ENCODE results near the gene PARN. TPM values are rescaled to one million over a fixed set of nuclear protein-coding genes. Genes with fewer than 3 reads are reported as not detected.
A peak's percentile ranks its signal among the peaks of the same experiment; 100 is the strongest.

The PARN gene
- total and polyA plus RNA-seq, 9 of the 15 experiments (the other 6 are each of a cell fraction or from before 2014, with no cell fraction given): 9.6 to 51.3 (median 40.4) TPM

DNA sequence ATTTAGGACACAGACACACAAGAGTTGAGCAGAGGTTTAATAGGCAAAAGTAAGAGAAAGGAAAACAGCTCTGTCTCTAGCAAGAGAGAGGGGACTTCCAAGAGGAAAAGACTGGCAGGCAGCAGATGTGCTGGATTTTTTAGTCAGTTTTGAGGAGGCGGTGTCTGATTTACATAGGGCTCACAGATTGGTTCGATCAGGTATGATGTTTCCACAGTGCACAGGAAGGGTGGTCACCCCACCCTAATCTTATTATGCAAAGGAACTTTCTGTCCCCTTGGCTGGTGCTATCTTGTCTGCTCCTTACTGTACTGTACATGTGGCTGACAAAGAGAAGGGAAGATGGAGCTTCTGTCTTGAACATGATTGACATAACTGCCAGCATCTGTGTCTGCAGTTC, 28.0 kb upstream of the PARN start (continued):
- TF ChIP-seq PKNOX1 (IDR thresholded peaks at IDR 0.05) (peak; percentile 84), STAG1 (CRISPR knock-in tag; IDR thresholded peaks at IDR 0.05; ENCODE audit: borderline replicate concordance) (no peak), SIN3A (IDR thresholded peaks at IDR 0.05; ENCODE audit: borderline replicate concordance in 2 of 2, control insufficient read depth in 1 of 2, low read depth in 2 of 2, low read length in 2 of 2) (no peak), SUPT5H (IDR thresholded peaks at IDR 0.05) (0 out of 2 replicates have a peak, but pooled peaks have one; percentile 22), TBP (optimal IDR thresholded peaks at IDR 0.05; ENCODE audit: low read depth, low read length) (peak; percentile 40), PTBP1 (IDR thresholded peaks at IDR 0.05; ENCODE audit: low read depth, low read length) (no peak), ATF7 (IDR thresholded peaks at IDR 0.05) (peak; percentile 10; the same call in 1 of the 2 replicates), CREB3L1 (IDR thresholded peaks at IDR 0.05; ENCODE audit: borderline replicate concordance, low read depth) (peak; percentile 44; the same call in 1 of the 2 replicates), MYC (IDR thresholded peaks at IDR 0.05; ENCODE audit: low read depth, low read length) (0 out of 2 replicates have a peak, but pooled peaks have one; percentile 21), MYC (CRISPR knock-in tag; IDR thresholded peaks at IDR 0.05; ENCODE audit: borderline replicate concordance, low read depth) (no peak)

All from K562 (cell line).